22Rv1 (cell line): ENCODE data around the gene SYT9.

Source experiments
- H3K27ac ChIP-seq: fragments of 450-650 bp; 2 replicates; pipeline ENCODE4 v1.5.1; 2017
- ZFX ChIP-seq: fragments of 450-650 bp; IDR thresholded peaks from 2 replicates; pipeline ENCODE4 v1.6.1; 2017; ENCODE audit warnings: antibody characterized with exemption, borderline replicate concordance
- TF ChIP-seq, protein P1 (sequence below): fragments of 450-650 bp; IDR thresholded peaks from 2 replicates; pipeline ENCODE4 v1.5.1; 2017; ENCODE audit warnings: mild to moderate bottlenecking

Gene SYT9

DNA sequence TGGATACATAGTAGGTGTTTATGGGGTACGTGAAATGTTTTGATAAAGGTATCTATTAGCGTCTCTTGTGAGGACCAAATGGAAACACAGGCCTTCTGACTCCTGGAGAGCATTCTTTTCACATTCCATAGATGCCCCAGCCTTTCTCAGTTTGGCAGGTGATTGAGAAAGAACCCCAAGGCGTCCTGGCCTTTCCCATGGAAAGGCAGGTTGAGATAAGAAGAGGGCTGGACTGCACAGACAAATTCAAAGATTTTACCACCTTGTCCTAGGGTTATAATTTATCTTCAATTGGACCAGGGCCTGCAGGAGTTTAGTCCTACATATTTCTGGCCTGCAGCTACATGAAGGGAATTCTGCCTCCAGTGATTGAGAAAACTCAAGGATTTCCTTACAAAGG lies 232.9 kb downstream of the SYT9 start:
- TF ChIP-seq ZFX: no peak
- TF ChIP-seq, protein P1, sequence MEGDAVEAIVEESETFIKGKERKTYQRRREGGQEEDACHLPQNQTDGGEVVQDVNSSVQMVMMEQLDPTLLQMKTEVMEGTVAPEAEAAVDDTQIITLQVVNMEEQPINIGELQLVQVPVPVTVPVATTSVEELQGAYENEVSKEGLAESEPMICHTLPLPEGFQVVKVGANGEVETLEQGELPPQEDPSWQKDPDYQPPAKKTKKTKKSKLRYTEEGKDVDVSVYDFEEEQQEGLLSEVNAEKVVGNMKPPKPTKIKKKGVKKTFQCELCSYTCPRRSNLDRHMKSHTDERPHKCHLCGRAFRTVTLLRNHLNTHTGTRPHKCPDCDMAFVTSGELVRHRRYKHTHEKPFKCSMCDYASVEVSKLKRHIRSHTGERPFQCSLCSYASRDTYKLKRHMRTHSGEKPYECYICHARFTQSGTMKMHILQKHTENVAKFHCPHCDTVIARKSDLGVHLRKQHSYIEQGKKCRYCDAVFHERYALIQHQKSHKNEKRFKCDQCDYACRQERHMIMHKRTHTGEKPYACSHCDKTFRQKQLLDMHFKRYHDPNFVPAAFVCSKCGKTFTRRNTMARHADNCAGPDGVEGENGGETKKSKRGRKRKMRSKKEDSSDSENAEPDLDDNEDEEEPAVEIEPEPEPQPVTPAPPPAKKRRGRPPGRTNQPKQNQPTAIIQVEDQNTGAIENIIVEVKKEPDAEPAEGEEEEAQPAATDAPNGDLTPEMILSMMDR: no peak
- no peak overlapping the region for H3K27ac ChIP-seq

DNA sequence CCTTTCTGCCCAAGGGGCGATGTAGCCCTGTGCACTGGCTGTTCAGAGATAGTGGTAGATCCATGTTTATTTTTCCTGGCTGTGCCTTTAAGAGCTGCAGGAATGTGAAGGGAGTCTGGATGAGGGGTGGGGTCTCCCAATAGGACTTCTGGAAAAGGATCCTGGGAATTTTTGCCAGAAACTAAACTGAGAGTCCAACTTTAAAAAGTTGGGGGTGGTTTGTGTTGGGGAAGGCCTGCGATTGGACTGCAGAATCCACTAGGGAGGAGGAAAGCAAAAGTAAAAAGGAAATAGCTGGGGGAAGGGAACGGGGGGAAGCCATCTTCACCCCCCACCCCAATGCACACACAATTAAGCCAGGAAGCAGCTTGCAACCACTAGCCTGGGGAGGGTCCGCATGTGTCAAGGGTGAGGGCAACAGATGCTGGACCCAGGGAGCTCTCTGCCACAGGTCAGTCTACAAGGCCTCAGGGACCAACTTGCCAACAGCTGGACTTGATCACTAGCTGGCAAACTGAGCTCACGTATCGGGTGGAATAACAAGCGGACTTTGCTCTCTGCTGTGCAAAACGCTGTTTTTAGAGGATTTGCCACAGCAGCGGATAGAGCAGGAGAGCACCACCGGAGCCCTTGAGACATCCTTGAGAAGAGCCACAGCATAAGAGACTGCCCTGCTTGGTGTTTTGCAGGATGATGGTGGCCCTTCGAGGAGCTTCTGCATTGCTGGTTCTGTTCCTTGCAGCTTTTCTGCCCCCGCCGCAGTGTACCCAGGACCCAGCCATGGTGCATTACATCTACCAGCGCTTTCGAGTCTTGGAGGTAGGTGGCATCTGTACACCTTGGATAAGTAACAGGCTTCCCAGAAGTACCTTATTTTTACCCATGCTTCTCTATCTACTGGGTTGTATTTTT lies 233.7 kb downstream of the SYT9 start, which contains the start of gene OLFML1:
Gene OLFML1, plus strand, starts transcription at position 321 of the 912 bp plus-strand sequence. Its CDS starts 370 bp downstream, at position 691.
- H3K27ac ChIP-seq: no peak within 1 kb of the TSS
- TF ChIP-seq, protein P1: no peak
- TF ChIP-seq ZFX: no peak

DNA sequence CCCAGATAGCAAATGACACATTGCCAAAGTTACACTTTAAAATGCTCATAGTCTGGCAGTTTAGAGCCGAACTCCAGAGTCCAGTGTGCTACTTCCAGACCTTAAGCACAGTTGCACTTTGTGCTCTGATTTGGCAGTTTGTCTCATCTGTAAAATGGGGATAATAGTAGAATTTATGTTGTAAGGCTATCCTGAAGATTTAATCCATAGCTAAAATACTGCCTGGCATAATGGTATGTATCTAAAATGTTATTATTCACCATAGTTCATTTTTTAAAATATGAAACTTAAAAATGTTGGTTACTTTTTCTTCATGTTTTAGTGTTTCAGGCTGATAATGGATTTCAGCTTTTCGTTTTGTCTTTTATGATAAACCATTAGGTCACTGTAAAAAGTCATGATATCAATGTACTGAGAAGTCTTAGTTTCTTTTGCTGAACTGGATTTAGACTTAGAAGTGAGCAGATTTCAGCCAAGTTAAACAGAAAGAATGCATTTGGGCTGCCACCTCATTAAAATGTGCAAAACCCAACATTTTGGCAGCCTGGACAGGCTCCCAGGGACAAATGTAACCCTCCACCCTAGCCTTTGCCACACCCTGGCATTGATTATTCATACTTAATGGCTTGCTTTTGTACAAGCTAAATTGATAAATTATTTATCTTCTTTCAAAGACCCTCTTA lies 234.5 kb downstream of the SYT9 start:
- no peak for TF ChIP-seq ZFX
- TF ChIP-seq, protein P1: no peak

GRCh38 chr11:7486781-7487140 lies 235.1 kb downstream of the SYT9 start:
- TF ChIP-seq ZFX: no peak
- TF ChIP-seq, protein P1: no peak
- H3K27ac ChIP-seq: no peak overlapping the region

More for the DNA sequence above, 234.5 kb downstream of the SYT9 start:
- H3K27ac ChIP-seq: no peak overlapping the region

DNA sequence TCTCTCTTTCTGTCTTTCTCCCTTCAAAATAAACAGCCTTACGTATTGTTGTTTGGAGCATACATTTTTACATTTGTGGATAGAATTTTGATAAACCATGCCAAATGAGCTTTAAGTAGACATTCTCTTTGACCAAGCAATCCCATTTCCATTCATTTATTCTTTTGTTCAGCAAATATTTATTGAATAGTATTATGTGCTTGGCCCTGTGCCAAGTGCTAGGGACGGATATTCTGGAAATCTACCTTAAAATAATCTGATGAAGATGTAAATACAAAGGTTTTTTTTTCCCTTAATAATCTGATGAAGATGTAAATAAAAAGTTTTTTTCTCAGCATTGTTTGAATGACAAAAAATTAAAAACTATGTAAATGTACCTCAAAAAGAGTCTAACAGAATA lies 235.7 kb downstream of the SYT9 start:
- TF ChIP-seq ZFX: no peak
- TF ChIP-seq, protein P1: no peak
- no peak overlapping the region for H3K27ac ChIP-seq

DNA sequence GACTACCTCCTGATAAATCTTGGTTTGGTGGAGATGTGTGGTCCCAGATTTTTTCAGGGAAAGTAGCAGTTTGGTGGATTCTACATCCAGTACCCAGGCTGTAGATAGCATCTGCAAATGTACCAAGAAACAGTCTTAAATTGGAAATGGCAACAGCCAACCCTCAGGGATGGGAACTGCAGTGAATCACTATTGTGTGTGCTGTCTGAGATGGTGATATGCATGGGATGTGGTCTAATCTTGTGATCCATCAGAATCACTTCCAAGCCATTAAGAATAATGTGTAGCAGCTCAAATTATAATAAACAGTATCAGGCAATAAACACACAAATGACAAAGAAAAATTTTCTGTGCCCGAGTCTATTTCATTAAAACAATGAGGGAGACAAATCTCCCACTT lies 237.0 kb downstream of the SYT9 start:
- TF ChIP-seq, protein P1: no peak
- TF ChIP-seq ZFX: no peak
- H3K27ac ChIP-seq: no peak overlapping the region

GRCh38 chr11:7489376-7489775 lies 237.7 kb downstream of the SYT9 start:
- H3K27ac ChIP-seq: no peak overlapping the region
- no peak for TF ChIP-seq ZFX
- TF ChIP-seq, protein P1: no peak
